Sigmoid colon (tissue), 4 donors: ENCODE measurements around the gene CCDC91.

Experiments
- EP300 ChIP-seq, 4 donors: sonication (generic); formaldehyde crosslinking; IDR thresholded peaks; one replicate each; pipeline ENCODE4 v1.6.1; 2017; ENCODE audit warnings: antibody characterized with exemption in 4 of 4
- POLR2A ChIP-seq, 2 donors: fragments of 450-650 bp; IDR thresholded peaks; one replicate each; pipeline ENCODE4 v1.6.1; 2016; ENCODE audit warnings: antibody characterized with exemption in 2 of 2, mild to moderate bottlenecking in 2 of 2, moderate library complexity in 2 of 2
- POLR2AphosphoS5 ChIP-seq, 4 donors: sonication (generic); formaldehyde crosslinking; IDR thresholded peaks; one replicate each; pipeline ENCODE4 v1.6.1; 2017; ENCODE audit warnings: antibody characterized with exemption in 4 of 4
- TF ChIP-seq, protein P1 (sequence below), 4 experiments: fragments of 450-650 bp in 3 of 4; fragments of 200-600 bp in 1 of 4; IDR thresholded peaks; one replicate each; pipeline ENCODE4 v1.5.1; 2016 to 2019; ENCODE audit warnings: antibody characterized with exemption in 4 of 4, mild to moderate bottlenecking in 3 of 4, moderate library complexity in 2 of 4

DNA sequence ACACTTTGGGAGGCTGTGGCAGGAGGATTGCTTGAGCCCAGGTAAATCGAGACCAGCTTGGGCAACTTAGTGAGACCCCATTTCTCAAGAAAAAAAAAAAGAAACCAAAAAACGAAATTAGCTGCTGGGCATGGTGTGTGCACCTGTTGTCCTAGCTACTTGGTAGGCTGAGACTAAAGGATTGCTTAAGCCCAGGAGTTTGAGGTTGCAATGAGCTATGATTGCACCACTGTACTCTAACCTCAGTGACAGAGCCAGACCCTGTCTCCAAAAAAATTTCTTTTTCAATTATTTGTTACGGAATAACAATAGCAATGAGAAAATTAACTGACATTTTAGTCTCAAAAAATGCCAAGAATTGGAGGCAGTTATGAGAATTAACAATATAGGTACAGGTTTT lies 128.0 kb downstream of the CCDC91 start:
- TF ChIP-seq, protein P1, sequence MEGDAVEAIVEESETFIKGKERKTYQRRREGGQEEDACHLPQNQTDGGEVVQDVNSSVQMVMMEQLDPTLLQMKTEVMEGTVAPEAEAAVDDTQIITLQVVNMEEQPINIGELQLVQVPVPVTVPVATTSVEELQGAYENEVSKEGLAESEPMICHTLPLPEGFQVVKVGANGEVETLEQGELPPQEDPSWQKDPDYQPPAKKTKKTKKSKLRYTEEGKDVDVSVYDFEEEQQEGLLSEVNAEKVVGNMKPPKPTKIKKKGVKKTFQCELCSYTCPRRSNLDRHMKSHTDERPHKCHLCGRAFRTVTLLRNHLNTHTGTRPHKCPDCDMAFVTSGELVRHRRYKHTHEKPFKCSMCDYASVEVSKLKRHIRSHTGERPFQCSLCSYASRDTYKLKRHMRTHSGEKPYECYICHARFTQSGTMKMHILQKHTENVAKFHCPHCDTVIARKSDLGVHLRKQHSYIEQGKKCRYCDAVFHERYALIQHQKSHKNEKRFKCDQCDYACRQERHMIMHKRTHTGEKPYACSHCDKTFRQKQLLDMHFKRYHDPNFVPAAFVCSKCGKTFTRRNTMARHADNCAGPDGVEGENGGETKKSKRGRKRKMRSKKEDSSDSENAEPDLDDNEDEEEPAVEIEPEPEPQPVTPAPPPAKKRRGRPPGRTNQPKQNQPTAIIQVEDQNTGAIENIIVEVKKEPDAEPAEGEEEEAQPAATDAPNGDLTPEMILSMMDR (IDR thresholded peaks at IDR 0.05): no peak
- TF ChIP-seq EP300 (IDR thresholded peaks at IDR 0.05): no peak
- no peak for TF ChIP-seq POLR2A (IDR thresholded peaks at IDR 0.05)
- TF ChIP-seq POLR2AphosphoS5 (IDR thresholded peaks at IDR 0.05): no peak
